HAP-1 (cell line): ENCODE measurements around the gene BASP1.

Experiments
- DNase-seq, 2 experiments: peaks; one replicate each; pipeline ENCODE4 v3.0.0-alpha.2; 2016 to 2020; ENCODE audit warnings: low spot score in 2 of 2
- H3K27me3 ChIP-seq: fragments of 250-450 bp; sonication (Bioruptor Pico); 2 replicates; pipeline ENCODE4 v1.5.1; 2020; ENCODE audit warnings: low read depth, mild to moderate bottlenecking, moderate library complexity
- H3K36me3 ChIP-seq: fragments of 250-450 bp; sonication (Bioruptor Pico); replicated peaks from 2 replicates; pipeline ENCODE4 v1.5.1; 2020; ENCODE audit warnings: mild to moderate bottlenecking
- H3K4me1 ChIP-seq: fragments of 250-450 bp; sonication (Bioruptor Pico); 2 replicates; pipeline ENCODE4 v1.5.1; 2020; ENCODE audit warnings: mild to moderate bottlenecking
- H3K4me3 ChIP-seq: fragments of 250-450 bp; sonication (Bioruptor Pico); 2 replicates; pipeline ENCODE4 v1.5.1; 2020; ENCODE audit warnings: mild to moderate bottlenecking, moderate library complexity
- H3K9me3 ChIP-seq: fragments of 250-450 bp; sonication (Bioruptor Pico); 2 replicates; pipeline ENCODE4 v1.5.1; 2020; ENCODE audit warnings: mild to moderate bottlenecking, moderate library complexity
- in situ Hi-C: fragments of 300-500 bp; cut with MboI; formaldehyde crosslinking; loops from 3 replicates; pipeline ENCODE4 v1.14.3; 2020; ENCODE audit warnings: low sequenced_read_pairs, inconsistent platforms, mixed read lengths

Gene BASP1

GRCh38 chr5:17217493-17218352, at the start of gene BASP1:
BASP1 (plus strand) TSS chr5:17217631; CDS start chr5:17275217, 57,586 bp downstream.
- peak; percentile 76 to 96 for DNase-seq
- in situ Hi-C loops, result loop anchor here (5.0 to 25.0 kb wide), 3 partner anchors 755 to 1090 kb away; partner anchors contain the start of gene ZNF622
- Histone ChIP-seq H3K27me3 (no peaks in the 10 kb centered on the region), H3K36me3 (no peaks in the 10 kb centered on the region), H3K4me1 (peaks cover 58% of the 10 kb centered on the region), H3K4me3 (peak within 1 kb of the TSS; percentile 65), H3K9me3 (no peaks in the 10 kb centered on the region)

- H3K4me1 ChIP-seq, result peaks cover 19% of the 10 kb centered on the region
- DNase-seq, result no peak
- H3K9me3 ChIP-seq, result no peaks in the 10 kb centered on the region
- H3K4me3 ChIP-seq, result no peak overlapping the region
- H3K27me3 ChIP-seq, result no peaks in the 10 kb centered on the region
- in situ Hi-C loops, result no loop called here
- H3K36me3 ChIP-seq, result no peaks in the 10 kb centered on the region
These were observed 47.9 kb upstream of the BASP1 start for GRCh38 chr5:17169507-17169906.

DNA sequence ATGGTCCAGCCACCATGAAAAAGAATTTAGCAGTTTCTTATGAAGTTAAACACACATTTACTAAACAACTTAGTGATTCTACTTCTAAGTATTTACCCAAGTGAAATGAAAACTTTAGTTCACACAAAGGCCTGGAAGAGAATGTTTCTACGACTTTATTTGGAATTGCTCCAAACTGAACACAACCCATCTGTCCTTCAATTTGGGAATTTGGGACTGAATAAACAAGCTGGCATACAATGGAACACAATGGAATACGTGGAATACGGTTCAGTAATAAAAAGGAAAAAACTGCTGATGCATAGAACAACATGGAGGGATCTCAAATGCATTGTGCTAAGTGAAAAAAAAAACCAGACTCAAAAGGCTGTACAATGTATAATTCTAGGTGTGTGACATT, 44.6 kb upstream of the BASP1 start:
- in situ Hi-C loops, result no loop called here
- no peaks in the 10 kb centered on the region for H3K27me3 ChIP-seq
- peaks cover 10% of the 10 kb centered on the region for H3K4me1 ChIP-seq
- H3K9me3 ChIP-seq, result no peaks in the 10 kb centered on the region
- DNase-seq, result no peak
- no peak overlapping the region for H3K4me3 ChIP-seq
- H3K36me3 ChIP-seq, result no peaks in the 10 kb centered on the region

- Histone ChIP-seq H3K4me1 (peaks cover 4% of the 10 kb centered on the region), H3K9me3 (no peaks in the 10 kb centered on the region)
- in situ Hi-C loops, result loop anchor here (25.0 kb wide), 1 partner anchor 488 kb away; no protein-coding TSS in a partner anchor
These were observed 42.5 kb upstream of the BASP1 start for GRCh38 chr5:17174965-17175364.

DNA sequence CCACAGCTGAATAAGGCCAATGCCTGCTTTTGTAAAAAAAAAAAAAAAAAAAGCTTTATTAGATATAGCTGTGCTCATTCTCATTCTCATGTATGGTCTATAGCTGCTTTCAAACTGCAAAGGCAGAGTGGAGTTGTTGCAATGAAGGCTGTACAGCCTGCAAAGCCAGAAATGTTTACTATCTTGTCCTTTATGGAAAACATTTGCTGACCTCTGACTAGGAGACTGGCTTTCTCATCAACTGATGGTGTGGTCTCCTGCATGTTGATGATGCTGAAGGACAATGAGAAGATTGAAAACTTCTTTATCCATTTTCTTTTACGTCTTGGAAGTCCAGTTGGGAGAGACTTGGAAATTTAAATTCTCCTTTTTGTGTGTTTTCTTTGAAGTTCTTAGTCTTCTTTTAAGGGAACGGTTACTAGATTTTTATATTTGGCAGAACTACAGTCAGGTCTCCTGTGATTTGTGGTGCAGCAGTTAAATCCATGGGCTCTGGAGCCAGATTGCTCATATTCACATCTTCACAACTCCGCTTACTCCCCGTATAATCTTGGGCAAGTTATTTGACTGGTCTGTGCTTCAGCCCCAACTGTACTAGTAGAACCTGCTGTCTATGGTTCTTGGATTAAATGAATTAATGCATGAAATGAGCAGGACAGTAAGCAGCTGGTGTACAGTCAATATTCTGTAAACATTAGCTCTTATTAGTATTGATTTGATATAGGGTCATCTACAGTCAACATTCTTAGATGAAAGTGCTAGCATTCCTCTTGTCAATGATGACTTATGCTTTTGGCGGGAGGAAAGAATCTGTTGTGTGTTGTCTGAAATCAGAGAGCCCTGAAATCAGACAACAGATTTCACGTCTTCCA, 39.7 kb upstream of the BASP1 start:
- in situ Hi-C loops, result loop anchor here (25.0 kb wide), 1 partner anchor 490 kb away; no protein-coding TSS in a partner anchor
- Histone ChIP-seq H3K4me3 (no peak overlapping the region), H3K9me3 (no peaks in the 10 kb centered on the region), H3K4me1 (peaks cover 2% of the 10 kb centered on the region), H3K27me3 (no peaks in the 10 kb centered on the region), H3K36me3 (no peaks in the 10 kb centered on the region)
- no peak for DNase-seq

More at GRCh38 chr5:17174965-17175364, 42.5 kb upstream of the BASP1 start:
- no peak for DNase-seq
- Histone ChIP-seq H3K27me3 (no peaks in the 10 kb centered on the region), H3K4me3 (no peak overlapping the region), H3K36me3 (no peaks in the 10 kb centered on the region)

DNA sequence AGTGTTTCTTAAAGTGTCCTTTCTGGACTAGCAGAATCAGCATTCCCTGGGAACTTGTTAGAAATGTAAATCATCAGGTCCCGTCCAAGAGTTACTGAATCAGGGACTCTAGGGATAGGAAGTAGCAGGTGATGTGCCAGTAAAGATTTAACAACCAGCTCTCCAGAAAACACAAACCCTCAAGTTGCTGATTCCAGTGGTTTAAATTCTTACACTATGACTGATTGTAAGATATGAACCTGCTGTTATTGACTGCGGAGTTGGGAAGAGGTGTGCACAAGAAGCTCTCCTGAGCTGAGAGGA, 39.1 kb upstream of the BASP1 start:
- no peak overlapping the region for H3K4me3 ChIP-seq
- in situ Hi-C loops, result loop anchor here (25.0 kb wide), 1 partner anchor 491 kb away; no protein-coding TSS in a partner anchor

DNA sequence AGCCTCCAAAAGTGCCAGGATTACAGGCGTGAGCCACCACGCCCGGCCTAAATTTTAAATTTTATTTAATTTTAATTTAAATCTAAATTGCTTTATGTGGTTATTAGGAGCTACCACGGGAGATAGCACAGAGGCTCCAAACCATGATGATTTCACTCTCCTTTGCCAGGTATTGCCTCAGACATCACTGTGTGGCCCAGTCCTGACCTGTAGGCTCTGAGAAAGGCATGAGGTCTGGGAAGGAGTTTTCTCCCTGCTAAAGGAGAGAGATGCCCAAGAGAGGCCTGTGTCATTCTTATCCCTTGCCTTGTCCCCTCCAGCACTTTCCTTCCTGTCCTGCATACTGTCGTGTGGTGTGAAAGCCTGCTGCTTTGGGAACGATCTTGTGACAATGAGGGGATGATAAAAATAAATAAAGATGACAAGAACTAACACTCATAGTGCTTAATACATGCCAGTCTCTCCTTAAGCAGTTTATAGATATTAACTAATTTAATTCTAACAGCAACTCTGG, 37.0 kb upstream of the BASP1 start:
- in situ Hi-C loops, result loop anchor here (25.0 kb wide), 1 partner anchor 493 kb away; no protein-coding TSS in a partner anchor
- H3K9me3 ChIP-seq, result no peaks in the 10 kb centered on the region
- no peak overlapping the region for H3K4me3 ChIP-seq
- DNase-seq, result no peak
- H3K4me1 ChIP-seq, result peaks cover 4% of the 10 kb centered on the region
- H3K36me3 ChIP-seq, result no peaks in the 10 kb centered on the region
- H3K27me3 ChIP-seq, result no peaks in the 10 kb centered on the region

More for the DNA sequence above, 39.1 kb upstream of the BASP1 start:
- Histone ChIP-seq H3K9me3 (no peaks in the 10 kb centered on the region), H3K4me1 (no peaks in the 10 kb centered on the region), H3K36me3 (no peaks in the 10 kb centered on the region), H3K27me3 (no peaks in the 10 kb centered on the region)
- DNase-seq, result no peak

DNA sequence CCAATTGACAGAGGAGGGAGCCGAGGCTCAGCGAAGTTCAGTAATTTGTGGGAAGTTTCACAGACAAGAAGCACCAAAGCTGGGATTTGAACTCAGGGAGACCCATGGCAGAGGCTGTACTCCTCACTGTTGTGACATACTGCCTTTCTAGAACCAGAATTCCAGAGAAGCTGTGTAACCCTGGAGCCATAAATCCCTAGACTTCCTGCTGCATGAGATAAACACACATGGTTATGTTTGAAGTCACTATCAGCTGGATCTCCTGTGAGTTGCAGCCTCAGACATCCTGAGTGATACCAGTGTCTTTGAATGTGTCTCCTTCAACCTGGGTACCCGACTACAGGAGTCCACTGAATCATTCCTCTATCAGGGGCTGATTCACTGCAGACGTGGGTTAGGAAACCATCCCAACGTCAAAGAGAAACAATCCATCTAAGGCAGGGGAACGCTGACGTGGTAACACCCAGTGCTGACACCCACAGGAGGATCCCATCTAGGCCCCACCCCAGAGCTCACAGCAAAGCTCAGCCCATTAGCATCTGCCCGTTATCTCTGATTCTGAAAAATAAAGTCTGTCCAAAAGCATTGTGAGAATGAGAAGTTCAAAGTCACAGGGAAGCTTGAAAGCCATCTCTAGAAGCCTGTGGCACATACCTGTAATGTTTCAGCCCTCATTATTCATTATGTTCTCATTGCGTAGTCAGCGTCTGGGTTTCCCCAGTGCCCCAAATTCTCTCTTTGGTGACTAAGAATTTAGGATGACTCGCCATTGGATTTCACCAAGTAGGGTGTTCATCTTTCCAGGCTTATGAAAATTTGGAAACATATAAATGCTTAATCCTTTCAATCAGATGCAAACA, 36.3 kb upstream of the BASP1 start:
- Histone ChIP-seq H3K4me3 (no peak overlapping the region), H3K9me3 (no peaks in the 10 kb centered on the region), H3K4me1 (peaks cover 4% of the 10 kb centered on the region), H3K27me3 (no peaks in the 10 kb centered on the region), H3K36me3 (no peaks in the 10 kb centered on the region)
- in situ Hi-C loops, result loop anchor here (25.0 kb wide), 1 partner anchor 494 kb away; no protein-coding TSS in a partner anchor
- no peak for DNase-seq

DNA sequence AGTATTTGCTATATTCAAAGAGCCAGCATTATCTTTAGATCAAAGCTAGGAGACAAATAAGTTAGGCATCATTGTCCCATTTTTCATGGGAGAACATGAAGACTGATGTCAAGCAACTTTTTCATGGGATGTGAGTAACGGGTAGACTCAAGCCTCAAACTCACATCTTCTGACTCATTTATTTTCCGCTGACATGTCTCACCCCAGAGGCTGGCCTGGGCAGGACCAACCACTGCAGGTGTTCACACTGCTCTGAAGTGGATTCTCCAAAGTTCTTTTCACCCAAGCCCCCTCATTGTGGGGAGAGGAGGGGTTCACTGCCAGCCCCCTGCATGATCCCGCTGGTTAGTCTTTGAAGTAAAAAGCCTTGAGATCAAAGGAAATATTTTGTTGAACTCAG, 34.9 kb upstream of the BASP1 start:
- no peaks in the 10 kb centered on the region for H3K27me3 ChIP-seq
- H3K36me3 ChIP-seq, result no peaks in the 10 kb centered on the region
- in situ Hi-C loops, result loop anchor here (25.0 kb wide), 1 partner anchor 495 kb away; no protein-coding TSS in a partner anchor
- peaks cover 4% of the 10 kb centered on the region for H3K4me1 ChIP-seq
- H3K9me3 ChIP-seq, result no peaks in the 10 kb centered on the region
- DNase-seq, result no peak
- H3K4me3 ChIP-seq, result no peak overlapping the region

DNA sequence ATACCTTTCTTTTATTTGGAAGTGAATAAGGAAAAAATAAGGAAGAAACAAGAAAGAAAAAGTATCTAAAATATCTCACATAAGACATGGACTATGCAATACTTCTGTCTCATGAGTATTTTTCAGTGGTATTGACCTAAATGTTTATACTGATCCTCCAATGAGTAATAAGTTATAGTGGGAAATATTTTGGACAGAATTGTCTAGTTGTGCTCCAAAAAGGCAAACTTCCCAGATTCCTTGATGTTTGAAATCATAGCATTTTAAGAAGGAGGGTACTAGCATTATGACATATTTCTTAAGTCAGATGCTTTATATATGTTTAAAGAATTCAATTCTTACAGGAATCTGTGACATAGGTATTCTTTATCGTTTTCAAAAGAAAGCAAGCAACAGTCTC, 34.5 kb upstream of the BASP1 start:
- DNase-seq, result no peak
- no peaks in the 10 kb centered on the region for H3K9me3 ChIP-seq
- no peaks in the 10 kb centered on the region for H3K27me3 ChIP-seq
- H3K36me3 ChIP-seq, result no peaks in the 10 kb centered on the region
- in situ Hi-C loops, result loop anchor here (25.0 kb wide), 1 partner anchor 496 kb away; no protein-coding TSS in a partner anchor
- H3K4me3 ChIP-seq, result no peak overlapping the region
- peaks cover 4% of the 10 kb centered on the region for H3K4me1 ChIP-seq

DNA sequence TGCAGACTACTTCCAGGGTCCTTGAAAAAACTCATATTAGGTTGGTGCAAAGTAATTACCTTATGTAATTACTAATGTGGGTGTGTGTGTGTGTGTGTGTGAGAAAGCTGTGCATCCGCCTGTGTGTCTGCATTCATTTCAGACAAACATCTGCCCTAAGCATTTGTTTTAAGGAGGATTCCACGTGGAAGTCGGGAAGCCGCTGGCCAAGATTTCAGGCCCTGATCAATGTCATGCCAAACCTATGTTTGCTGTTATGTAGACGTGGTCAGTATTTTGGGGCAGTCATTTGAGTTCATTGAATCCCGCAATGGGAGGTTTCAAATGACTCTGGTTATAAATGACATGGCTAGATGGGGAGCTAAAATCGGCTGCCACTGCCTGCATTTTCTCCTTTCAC, 33.6 kb upstream of the BASP1 start:
- peaks cover 4% of the 10 kb centered on the region for H3K4me1 ChIP-seq
- H3K36me3 ChIP-seq, result no peaks in the 10 kb centered on the region
- H3K4me3 ChIP-seq, result no peak overlapping the region
- no peaks in the 10 kb centered on the region for H3K27me3 ChIP-seq
- H3K9me3 ChIP-seq, result no peaks in the 10 kb centered on the region
- no peak for DNase-seq
- in situ Hi-C loops, result loop anchor here (25.0 kb wide), 1 partner anchor 497 kb away; no protein-coding TSS in a partner anchor

DNA sequence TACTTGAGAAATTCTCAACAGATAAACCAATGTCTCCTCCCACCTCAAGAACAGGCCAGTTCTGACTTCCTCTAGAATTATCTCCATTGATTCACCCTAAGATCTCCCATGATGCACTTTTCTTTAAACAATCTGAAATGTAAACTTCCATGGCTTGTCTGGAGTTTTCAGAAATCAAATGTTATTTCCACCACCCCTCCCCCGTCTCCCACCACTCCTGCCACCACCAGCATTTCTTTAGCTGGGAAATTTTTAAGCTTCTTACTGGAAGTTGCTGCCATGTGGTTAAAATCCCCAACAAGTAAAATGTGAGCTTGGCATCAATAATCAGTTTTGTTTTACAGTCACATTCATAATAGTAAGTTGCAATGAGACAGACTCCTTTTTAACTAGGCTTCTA, 32.8 kb upstream of the BASP1 start:
- in situ Hi-C loops, result loop anchor here (25.0 kb wide), 1 partner anchor 497 kb away; no protein-coding TSS in a partner anchor
- peaks cover 9% of the 10 kb centered on the region for H3K4me1 ChIP-seq
- no peak for DNase-seq
- H3K36me3 ChIP-seq, result no peaks in the 10 kb centered on the region
- no peak overlapping the region for H3K4me3 ChIP-seq
- no peaks in the 10 kb centered on the region for H3K27me3 ChIP-seq
- no peaks in the 10 kb centered on the region for H3K9me3 ChIP-seq

DNA sequence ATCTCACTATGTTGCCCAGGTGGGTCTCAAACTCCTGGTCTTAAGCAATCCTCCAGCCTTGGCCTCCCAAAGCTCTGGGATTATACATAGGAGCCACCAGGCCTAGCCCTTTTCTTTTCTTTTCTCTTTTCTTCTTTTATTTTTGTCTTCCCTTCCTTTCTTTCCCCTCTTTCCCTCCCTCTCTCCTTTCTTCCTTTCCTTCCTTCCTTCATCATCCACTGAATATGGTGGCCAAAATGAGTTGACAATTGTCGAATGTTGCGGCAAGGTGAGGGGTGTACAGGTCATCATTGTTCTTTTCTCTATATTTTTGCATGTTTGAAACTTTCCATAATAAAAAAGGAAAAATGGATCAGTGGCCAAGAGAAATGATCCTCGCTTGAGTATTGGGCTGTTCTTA, 32.1 kb upstream of the BASP1 start:
- Histone ChIP-seq H3K36me3 (no peaks in the 10 kb centered on the region), H3K27me3 (no peaks in the 10 kb centered on the region), H3K9me3 (no peaks in the 10 kb centered on the region), H3K4me3 (no peak overlapping the region), H3K4me1 (peaks cover 17% of the 10 kb centered on the region)
- no peak for DNase-seq
- in situ Hi-C loops, result loop anchor here (5.0 to 25.0 kb wide), 3 partner anchors 253 to 498 kb away; no protein-coding TSS in a partner anchor
